OCI-M2 (cell line): ENCODE results near the gene MLX.
"Not testable (repeated sequence)": the region's sequence is repeated elsewhere in the genome, so short reads cannot be mapped to it uniquely, and the experiment has no call there.

Source experiments
- DNase-seq: peaks from one replicate; lab custom pipeline; 2025; ENCODE audit not compliant: unreplicated experiment; lab: John Stamatoyannopoulos, UW

The MLX gene

GRCh38 chr17:42536048-42536371, 30.9 kb upstream of the MLX start, which contains the start of gene NAGLU:
TSS of gene NAGLU (plus strand) at chr17:42536241. CDS start at chr17:42536273, 32 bp downstream.
- DNase-seq = peak; percentile 59

GRCh38 chr17:42536372-42537155, 30.3 kb upstream of the MLX start:
- DNase-seq = no peak

GRCh38 chr17:42537156-42537805, 29.6 kb upstream of the MLX start:
- no peak for DNase-seq

GRCh38 chr17:42537826-42538451, 29.0 kb upstream of the MLX start:
- DNase-seq = no peak

GRCh38 chr17:42538482-42538881, 28.4 kb upstream of the MLX start:
- no peak for DNase-seq

- DNase-seq = not testable (repeated sequence)
Measured at GRCh38 chr17:42540558-42540957, 26.3 kb upstream of the MLX start.

GRCh38 chr17:42541041-42541833, 25.7 kb upstream of the MLX start:
- DNase-seq = no peak

- DNase-seq = no peak
Measured at GRCh38 chr17:42543190-42544079, 23.5 kb upstream of the MLX start.

GRCh38 chr17:42544874-42545283, 22.0 kb upstream of the MLX start:
- DNase-seq = no peak

GRCh38 chr17:42545755-42546505, 21.0 kb upstream of the MLX start:
- DNase-seq = not testable (repeated sequence)

GRCh38 chr17:42547001-42547461, 19.9 kb upstream of the MLX start:
- no peak for DNase-seq

GRCh38 chr17:42547698-42548069, 19.2 kb upstream of the MLX start:
- DNase-seq = no peak

GRCh38 chr17:42548070-42548837, 18.6 kb upstream of the MLX start:
- DNase-seq = no peak

GRCh38 chr17:42548993-42549755, 17.7 kb upstream of the MLX start:
- DNase-seq = no peak

GRCh38 chr17:42552736-42553135, 14.2 kb upstream of the MLX start, which contains the start of gene HSD17B1:
TSS of gene HSD17B1 (plus strand) at chr17:42552923. CDS start at chr17:42552934, 11 bp downstream.
- not testable (repeated sequence) for DNase-seq

- DNase-seq = no peak
Measured at GRCh38 chr17:42553161-42553818, 13.6 kb upstream of the MLX start.

GRCh38 chr17:42553866-42554249, 13.0 kb upstream of the MLX start:
- DNase-seq = no peak
